MCF 10A (cell line): ENCODE results near the gene IGFLR1. TPM values are rescaled to one million over a fixed set of nuclear protein-coding genes. Genes with fewer than 3 reads are reported as not detected.

Experiments
- BruUV-seq: library from RNA; stranded (reverse); fragments of 400-500 nt; replicated peaks from 2 replicates; lab custom pipeline; 2021; lab: Mats Ljungman, UMichigan
- CTCF ChIA-PET: fragments of 300-600 bp; sonication (Branson Sonifier 250); formaldehyde crosslinking; extraction: SDS; loops from one replicate; lab custom pipeline; 2021; ENCODE audit warnings: antibody characterized with exemption, inconsistent platforms; lab: Yijun Ruan, JAX
- POLR2A ChIA-PET: fragments of 300-600, 350-650 bp; sonication (Branson Sonifier 250); formaldehyde crosslinking; extraction: SDS; loops from one replicate; lab custom pipeline; 2020; ENCODE audit warnings: antibody characterized with exemption, inconsistent platforms; lab: Yijun Ruan, JAX
- DNase-seq: peaks from one replicate; pipeline ENCODE4 v3.0.0-alpha.2; 2018; ENCODE audit not compliant: unreplicated experiment
- H3K27ac Mint-ChIP-seq: one replicate; pipeline ENCODE4 v1.8.0; 2022; ENCODE audit warnings: mild to moderate bottlenecking, low read depth, mixed read lengths; ENCODE audit not compliant: unreplicated experiment
- H3K27me3 Mint-ChIP-seq: one replicate; pipeline ENCODE4 v1.8.0; 2022; ENCODE audit warnings: mixed read lengths; ENCODE audit not compliant: insufficient read depth, unreplicated experiment
- H3K36me3 Mint-ChIP-seq: one replicate; pipeline ENCODE4 v1.8.0; 2022; ENCODE audit warnings: mild to moderate bottlenecking, moderate library complexity, mixed read lengths; ENCODE audit not compliant: insufficient read depth, unreplicated experiment
- H3K4me1 Mint-ChIP-seq: one replicate; pipeline ENCODE4 v1.8.0; 2022; ENCODE audit warnings: mixed read lengths; ENCODE audit not compliant: insufficient read depth, unreplicated experiment
- H3K4me3 Mint-ChIP-seq: one replicate; pipeline ENCODE4 v1.8.0; 2022; ENCODE audit warnings: mild to moderate bottlenecking, moderate library complexity, mixed read lengths; ENCODE audit not compliant: unreplicated experiment
- H3K9me3 Mint-ChIP-seq: one replicate; pipeline ENCODE4 v1.8.0; 2022; ENCODE audit warnings: mixed read lengths; ENCODE audit not compliant: unreplicated experiment
- CTCF ChIP-seq: fragments of 200-600 bp; IDR thresholded peaks from one replicate; pipeline ENCODE4 v1.8.0; 2022; ENCODE audit warnings: antibody characterized with exemption, mild to moderate bottlenecking; ENCODE audit not compliant: unreplicated experiment
- intact Hi-C: fragments of 100-400 bp; cut with micrococcal nuclease; formaldehyde crosslinking; loops from 2 replicates; pipeline ENCODE4 v1.14.1; 2022
- total RNA-seq: library from RNA; stranded (reverse); gene quantifications from 2 replicates; pipeline ENCODE4 v1.2.3, GENCODE V29; 2022

Gene IGFLR1
- total RNA-seq, 1 experiment from 2014 or later, result 4.2 TPM

- Mint-ChIP-seq H3K27me3 (no peaks in the 10 kb centered on the region), H3K27ac (no peak overlapping the region), H3K9me3 (no peaks in the 10 kb centered on the region), H3K36me3 (peaks cover 65% of the 10 kb centered on the region), H3K4me1 (no peaks in the 10 kb centered on the region), H3K4me3 (no peak overlapping the region)
- no peak for TF ChIP-seq CTCF
- POLR2A ChIA-PET, result interaction anchor here (0.6 to 1.2 kb wide), 3 partner anchors 9 to 13 kb away, joined by 3 to 4 read pairs (median 4); no protein-coding TSS in a partner anchor
- CTCF ChIA-PET, result no interaction called here
- no TSS peak for BruUV-seq
- DNase-seq, result no peak
- intact Hi-C loops, result no loop called here
These were observed 10.4 kb downstream of the IGFLR1 start for GRCh38 chr19:35731779-35732405.

- Mint-ChIP-seq H3K4me1 (no peaks in the 10 kb centered on the region), H3K27me3 (no peaks in the 10 kb centered on the region), H3K27ac (no peak overlapping the region), H3K36me3 (peaks cover 68% of the 10 kb centered on the region), H3K9me3 (no peaks in the 10 kb centered on the region), H3K4me3 (no peak overlapping the region)
- no peak for TF ChIP-seq CTCF
- intact Hi-C loops, result no loop called here
- ChIA-PET POLR2A (interaction anchor here (0.7 to 1.2 kb wide), 3 partner anchors 9 to 13 kb away, joined by 3 to 4 read pairs (median 4); no protein-coding TSS in a partner anchor), CTCF (no interaction called here)
- BruUV-seq, result no TSS peak
- DNase-seq, result no peak
These were observed 10.9 kb downstream of the IGFLR1 start for GRCh38 chr19:35731353-35731752.

DNA sequence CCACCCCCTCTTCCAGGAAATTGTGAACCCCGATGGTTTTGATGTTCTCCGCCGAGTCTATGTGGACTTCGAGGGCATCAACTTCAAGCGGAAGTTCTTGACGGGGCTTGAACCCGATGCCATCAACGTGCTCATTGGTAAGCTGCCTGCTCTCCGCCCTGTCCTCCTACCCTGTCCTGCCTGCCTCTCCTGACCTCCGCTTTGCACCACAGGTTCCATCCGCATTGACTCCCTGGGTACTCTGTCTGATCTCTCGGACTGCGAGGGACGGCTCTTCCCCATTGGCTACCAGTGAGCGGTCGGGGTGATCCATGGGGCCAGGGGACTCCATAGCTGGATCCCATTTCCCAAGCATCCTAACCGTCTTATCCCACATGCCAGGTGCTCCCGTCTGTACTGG is 11.9 kb downstream of the IGFLR1 start:
- CTCF ChIA-PET, result interaction anchor here (0.5 to 0.7 kb wide), 3 partner anchors 76 to 206 kb away, joined by 3 to 7 read pairs (median 3); partner anchors contain the start of gene ATP4A
- no peak for TF ChIP-seq CTCF
- Mint-ChIP-seq H3K4me3 (no peak overlapping the region), H3K9me3 (no peaks in the 10 kb centered on the region), H3K4me1 (no peaks in the 10 kb centered on the region), H3K27ac (no peak overlapping the region), H3K27me3 (no peaks in the 10 kb centered on the region), H3K36me3 (peaks cover 72% of the 10 kb centered on the region)
- DNase-seq, result no peak
- no TSS peak for BruUV-seq
- POLR2A ChIA-PET, result interaction anchor here (0.7 to 1.0 kb wide), 2 partner anchors 10 to 12 kb away, joined by 3 read pairs; no protein-coding TSS in a partner anchor
- intact Hi-C loops, result no loop called here

DNA sequence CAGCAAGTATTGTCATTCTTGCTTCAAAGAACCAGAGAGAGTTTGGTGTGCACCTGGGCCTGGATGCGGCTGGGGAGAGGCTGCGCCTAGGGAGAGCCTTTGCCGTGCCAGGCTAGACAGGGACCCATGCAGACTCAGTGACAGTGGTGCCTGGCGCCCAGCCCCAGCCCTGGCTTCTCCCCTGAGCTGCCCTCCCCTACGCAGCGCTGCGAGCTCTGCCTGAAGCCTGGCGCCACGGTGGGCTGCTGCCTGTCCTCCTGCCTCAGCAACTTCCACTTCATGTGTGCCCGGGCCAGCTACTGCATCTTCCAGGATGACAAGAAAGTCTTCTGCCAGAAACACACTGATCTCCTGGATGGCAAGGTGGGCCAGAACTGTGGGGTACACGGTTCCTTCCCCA is 12.5 kb downstream of the IGFLR1 start:
- Mint-ChIP-seq H3K36me3 (peaks cover 73% of the 10 kb centered on the region), H3K4me1 (no peaks in the 10 kb centered on the region), H3K27me3 (no peaks in the 10 kb centered on the region), H3K9me3 (no peaks in the 10 kb centered on the region), H3K27ac (no peak overlapping the region), H3K4me3 (no peak overlapping the region)
- CTCF ChIA-PET, result no interaction called here
- intact Hi-C loops, result no loop called here
- POLR2A ChIA-PET, result no interaction called here
- no peak for TF ChIP-seq CTCF
- BruUV-seq, result no TSS peak
- no peak for DNase-seq
